PFSK-1 (cell line): ENCODE measurements around the gene MYO7A.

Experiments used
- FOXP2 ChIP-seq: optimal IDR thresholded peaks from 2 replicates; pipeline ENCODE3; 2011; ENCODE audit warnings: borderline replicate concordance, control low read depth, inconsistent platforms; ENCODE audit not compliant: insufficient read depth; ENCODE audit errors: extremely low read length, extremely low read depth
- POLR2AphosphoS5 ChIP-seq: IDR thresholded peaks from 2 replicates; pipeline ENCODE4 v1.6.1; 2012; ENCODE audit warnings: low read depth, mild to moderate bottlenecking, control low read depth, low read length, moderate library complexity
- REST ChIP-seq, 2 experiments: IDR thresholded peaks; 2 replicates each; pipeline versions ENCODE4 v1.6.1 to v1.8.0; 2011 to 2012; ENCODE audit warnings: low read depth in 2 of 2, low read length in 2 of 2, control low read depth in 1 of 2, inconsistent platforms in 1 of 2, mild to moderate bottlenecking in 1 of 2, moderate library complexity in 1 of 2; ENCODE audit not compliant: insufficient read depth in 1 of 2
- SIN3A ChIP-seq: IDR thresholded peaks from 2 replicates; pipeline ENCODE4 v1.6.1; 2012; ENCODE audit warnings: mild to moderate bottlenecking, low read length, moderate library complexity, borderline replicate concordance; ENCODE audit not compliant: insufficient read depth
- TAF1 ChIP-seq: IDR thresholded peaks from 2 replicates; pipeline ENCODE4 v1.6.1; 2012; ENCODE audit warnings: low read length, control low read depth, borderline replicate concordance; ENCODE audit not compliant: insufficient read depth

MYO7A gene

DNA sequence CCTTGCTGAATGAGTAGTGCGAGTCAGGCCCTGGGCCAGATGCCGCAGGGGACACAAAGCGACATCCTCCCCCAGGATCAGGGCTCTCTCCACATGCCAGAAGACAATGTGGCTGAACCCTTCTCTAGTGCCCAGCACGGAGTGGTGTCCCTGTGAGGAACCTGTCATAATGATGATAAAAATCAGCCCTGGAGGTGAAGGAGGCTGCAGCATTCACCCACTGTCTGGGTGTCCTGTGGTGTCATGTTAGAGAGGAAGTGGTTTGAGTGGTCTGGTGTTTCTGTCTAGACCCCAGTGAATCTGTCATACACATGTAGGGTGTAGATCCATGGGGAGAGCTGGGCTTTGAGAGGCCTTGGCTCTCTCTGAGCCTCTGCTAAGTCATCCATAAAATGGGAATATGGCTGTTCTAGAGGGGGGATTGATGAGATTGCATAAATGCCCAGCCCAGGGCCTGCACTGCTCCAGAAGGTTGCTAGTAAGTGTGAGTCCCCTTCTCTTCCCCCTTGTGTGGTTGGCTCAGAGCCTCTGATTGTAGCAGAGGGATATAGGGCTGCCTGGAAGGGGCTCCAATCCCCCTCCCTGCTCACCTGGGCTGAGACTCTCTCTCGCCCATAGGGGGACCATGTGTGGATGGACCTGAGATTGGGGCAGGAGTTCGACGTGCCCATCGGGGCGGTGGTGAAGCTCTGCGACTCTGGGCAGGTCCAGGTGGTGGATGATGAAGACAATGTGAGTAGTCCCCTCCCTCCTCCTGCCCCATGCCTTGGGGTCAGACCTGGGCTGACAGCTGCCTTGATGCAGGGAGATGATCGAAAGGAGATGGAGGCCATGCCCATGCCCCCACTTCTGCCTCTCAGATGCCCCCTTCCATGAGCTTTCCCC, 14.3 kb downstream of the MYO7A start:
- no peak for TF ChIP-seq SIN3A
- TF ChIP-seq TAF1, result no peak
- TF ChIP-seq REST (IDR thresholded peaks at IDR 0.05; ENCODE audit: insufficient read depth in 1 of 2, low read depth in 2 of 2, low read length in 2 of 2), result no peak
- TF ChIP-seq FOXP2, result no peak
- TF ChIP-seq POLR2AphosphoS5, result no peak

DNA sequence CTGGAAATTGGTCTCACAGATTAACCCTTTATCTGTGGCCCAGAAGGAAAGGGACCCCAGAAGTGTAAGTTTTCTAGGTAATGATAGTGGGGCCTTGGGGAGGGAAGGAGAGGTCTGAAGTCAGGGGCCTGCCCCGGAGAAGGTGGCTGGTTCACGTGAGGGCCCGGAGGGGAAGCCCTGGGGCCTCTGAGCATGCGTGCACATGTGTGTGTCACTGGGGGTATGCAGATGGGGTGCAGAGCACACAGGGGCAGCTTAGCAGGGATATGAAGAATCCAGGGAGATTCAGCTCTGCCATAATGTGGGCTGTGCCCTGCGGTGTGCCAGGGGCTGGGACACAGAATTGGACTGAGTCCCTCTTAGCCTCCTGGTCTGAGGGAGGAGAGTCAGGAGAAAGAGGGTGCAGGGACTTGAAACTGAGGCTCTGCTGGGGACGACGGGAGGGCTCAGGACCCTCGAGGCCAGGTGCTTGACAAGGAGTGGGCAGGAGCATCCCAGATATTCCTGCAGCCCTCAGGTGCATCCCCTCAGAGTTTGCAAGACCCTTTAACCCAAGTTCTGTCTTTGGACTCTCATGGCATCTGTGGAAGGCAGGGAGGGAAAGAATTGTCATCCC, 15.5 kb downstream of the MYO7A start:
- TF ChIP-seq POLR2AphosphoS5 (no peak), FOXP2 (no peak), TAF1 (no peak), REST (IDR thresholded peaks at IDR 0.05; ENCODE audit: insufficient read depth in 1 of 2, low read depth in 2 of 2, low read length in 2 of 2) (no peak), SIN3A (no peak)

- no peak for TF ChIP-seq POLR2AphosphoS5
- TF ChIP-seq FOXP2, result no peak
- TF ChIP-seq SIN3A, result no peak
- TF ChIP-seq TAF1, result no peak
- TF ChIP-seq REST (IDR thresholded peaks at IDR 0.05; ENCODE audit: insufficient read depth in 1 of 2, low read depth in 2 of 2, low read length in 2 of 2), result no peak
These were observed 16.3 kb downstream of the MYO7A start for GRCh38 chr11:77144196-77144856.

- TF ChIP-seq FOXP2 (no peak), POLR2AphosphoS5 (no peak), REST (IDR thresholded peaks at IDR 0.05; ENCODE audit: insufficient read depth in 1 of 2, low read depth in 2 of 2, low read length in 2 of 2) (no peak), TAF1 (no peak), SIN3A (no peak)
These were observed 16.9 kb downstream of the MYO7A start for GRCh38 chr11:77144857-77145428.
